GM23338 (cell line): ENCODE measurements around the gene SYT13. TPM values are rescaled to one million over a fixed set of nuclear protein-coding genes. Genes with fewer than 3 reads are reported as not detected.

ENCODE experiments used
- ATAC-seq: fragments of 200-7000 bp; cut with Tn5 transposase; 3 replicates; pipeline ENCODE4 v1.9.1; 2020
- DNase-seq: peaks from one replicate; pipeline ENCODE4 v3.0.0-alpha.2; 2015; ENCODE audit warnings: low spot score
- H2AFZ ChIP-seq: fragments of 200-600 bp; sonication (generic); 2 replicates; pipeline ENCODE4 v1.8.0; 2016; ENCODE audit warnings: antibody characterized with exemption, mild to moderate bottlenecking, moderate library complexity
- H3F3A ChIP-seq: fragments of 200-600 bp; sonication (generic); replicated peaks from 2 replicates; pipeline ENCODE4 v1.8.0; 2017; ENCODE audit warnings: antibody characterized with exemption, mixed run types, low read depth
- H3K27ac ChIP-seq: fragments of 200-600 bp; sonication (generic); 2 replicates; pipeline ENCODE4 v1.6.1; 2016; ENCODE audit warnings: low read depth
- H3K27me3 ChIP-seq: fragments of 200-600 bp; sonication (generic); 2 replicates; pipeline ENCODE4 v1.8.0; 2016; ENCODE audit warnings: mild to moderate bottlenecking, mixed run types, moderate library complexity; ENCODE audit not compliant: insufficient read depth
- H3K36me3 ChIP-seq: fragments of 200-600 bp; sonication (generic); 2 replicates; pipeline ENCODE4 v1.8.0; 2016; ENCODE audit warnings: mild to moderate bottlenecking; ENCODE audit not compliant: insufficient read depth
- H3K4me1 ChIP-seq: fragments of 200-600 bp; sonication (generic); 2 replicates; pipeline ENCODE4 v1.8.0; 2016; ENCODE audit warnings: mild to moderate bottlenecking, moderate library complexity; ENCODE audit not compliant: insufficient read depth
- H3K4me2 ChIP-seq: fragments of 200-600 bp; sonication (generic); 2 replicates; pipeline ENCODE4 v1.7.1; 2017; ENCODE audit warnings: mixed run types
- H3K4me3 ChIP-seq: fragments of 200-600 bp; sonication (generic); 2 replicates; pipeline ENCODE4 v1.6.1; 2016; ENCODE audit warnings: mixed run types
- H3K79me2 ChIP-seq: fragments of 200-600 bp; sonication (generic); replicated peaks from 2 replicates; pipeline ENCODE4 v1.8.0; 2017; ENCODE audit warnings: mild to moderate bottlenecking; ENCODE audit not compliant: insufficient read depth
- H3K9me2 ChIP-seq: fragments of 200-600 bp; sonication (generic); 2 replicates; pipeline ENCODE4 v1.8.0; 2017; ENCODE audit not compliant: insufficient read depth
- H4K20me1 ChIP-seq: fragments of 200-600 bp; sonication (generic); replicated peaks from 2 replicates; pipeline ENCODE4 v1.8.0; 2017; ENCODE audit warnings: mild to moderate bottlenecking; ENCODE audit not compliant: insufficient read depth
- H3K27ac Mint-ChIP-seq: 2 replicates; pipeline ENCODE4 v1.8.0; 2020; ENCODE audit warnings: inconsistent platforms, mild to moderate bottlenecking, moderate library complexity, mixed read lengths
- H3K27me3 Mint-ChIP-seq: 3 replicates; pipeline ENCODE4 v1.8.0; 2022; ENCODE audit warnings: low read depth, mild to moderate bottlenecking, moderate library complexity, mixed read lengths, inconsistent platforms; ENCODE audit not compliant: insufficient read depth, poor library complexity
- H3K36me3 Mint-ChIP-seq: 3 replicates; pipeline ENCODE4 v1.8.0; 2021; ENCODE audit warnings: low read depth, mild to moderate bottlenecking, inconsistent platforms, moderate library complexity, mixed read lengths
- H3K4me1 Mint-ChIP-seq: 3 replicates; pipeline ENCODE4 v1.8.0; 2020; ENCODE audit warnings: mild to moderate bottlenecking, inconsistent platforms, mixed read lengths
- H3K4me3 Mint-ChIP-seq: 3 replicates; pipeline ENCODE4 v1.8.0; 2021; ENCODE audit warnings: moderate library complexity, mild to moderate bottlenecking, inconsistent platforms, mixed read lengths
- H3K9me3 Mint-ChIP-seq: 3 replicates; pipeline ENCODE4 v1.8.0; 2020; ENCODE audit warnings: moderate library complexity, mild to moderate bottlenecking, inconsistent platforms, mixed read lengths
- CREB1 ChIP-seq: fragments of 250-450 bp; sonication (Bioruptor Pico); IDR thresholded peaks from 2 replicates; pipeline ENCODE4 v1.5.0; 2020; ENCODE audit warnings: low read depth, mild to moderate bottlenecking, moderate library complexity
- EZH2phosphoT487 ChIP-seq: fragments of 200-600 bp; sonication (generic); IDR thresholded peaks from one replicate; pipeline ENCODE4 v1.8.1; 2018; ENCODE audit warnings: antibody characterized with exemption; ENCODE audit not compliant: unreplicated experiment
- JUNB ChIP-seq: IDR thresholded peaks from one replicate; pipeline ENCODE4 v1.6.1; 2016; ENCODE audit warnings: antibody characterized with exemption; ENCODE audit not compliant: unreplicated experiment
- NANOG ChIP-seq: IDR thresholded peaks from 2 replicates; pipeline ENCODE4 v1.6.1; 2016; ENCODE audit warnings: antibody characterized with exemption, borderline replicate concordance
- POLR2AphosphoS5 ChIP-seq: IDR thresholded peaks from 2 replicates; pipeline ENCODE4 v1.6.1; 2016; ENCODE audit warnings: antibody characterized with exemption, low read depth
- STAT1 ChIP-seq: IDR thresholded peaks from one replicate; pipeline ENCODE4 v1.6.1; 2016; ENCODE audit warnings: antibody characterized with exemption; ENCODE audit not compliant: unreplicated experiment
- ZNF114 ChIP-seq: fragments of 250-450 bp; sonication (Bioruptor Pico); IDR thresholded peaks from 2 replicates; pipeline ENCODE4 v1.5.0; 2020; ENCODE audit warnings: mild to moderate bottlenecking, moderate library complexity
- ZNF331 ChIP-seq: fragments of 250-450 bp; sonication (Bioruptor Pico); IDR thresholded peaks from 2 replicates; pipeline ENCODE4 v1.5.0; 2020; ENCODE audit warnings: low read depth, mild to moderate bottlenecking, moderate library complexity
- polyA plus RNA-seq: library from polyadenylated mRNA; unstranded; fragments of >200 nt; fragmentation: Nextera tagmentation; extraction: Ambion mirVana; gene quantifications from 2 replicates; pipeline ENCODE4 v1.2.1, GENCODE V29; 2016
- total RNA-seq: library from RNA; depleted of rRNA; stranded (reverse); fragments of >200 nt; shearing (Covaris generic); gene quantifications from 2 replicates; pipeline ENCODE4 v1.2.3, GENCODE V29; 2014
- TF ChIP-seq, protein P1 (sequence below): IDR thresholded peaks from one replicate; pipeline ENCODE4 v1.6.1; 2018; ENCODE audit warnings: antibody characterized with exemption; ENCODE audit not compliant: unreplicated experiment
- TF ChIP-seq, protein P2 (sequence below): IDR thresholded peaks from 2 replicates; pipeline ENCODE4 v1.6.1; 2016; ENCODE audit warnings: antibody characterized with exemption
- TF ChIP-seq, protein P3 (sequence below), 2 experiments: fragments of 200-600 bp in 1 of 2; sonication (generic) in 1 of 2; conservative IDR thresholded peaks; 2 replicates each; pipeline versions ENCODE4 v1.5.1 to v1.6.1; 2016 to 2017; ENCODE audit warnings: antibody characterized with exemption in 2 of 2, low read depth in 2 of 2, mild to moderate bottlenecking in 2 of 2, moderate library complexity in 1 of 2
- TF ChIP-seq, protein P4 (sequence below): fragments of 250-450 bp; sonication (Bioruptor Pico); IDR thresholded peaks from 2 replicates; pipeline ENCODE4 v1.5.0; 2020; ENCODE audit warnings: mild to moderate bottlenecking, moderate library complexity

Gene SYT13
- total and polyA plus RNA-seq, 2 experiments from 2014 or later = 3.4 to 16.3 TPM

DNA sequence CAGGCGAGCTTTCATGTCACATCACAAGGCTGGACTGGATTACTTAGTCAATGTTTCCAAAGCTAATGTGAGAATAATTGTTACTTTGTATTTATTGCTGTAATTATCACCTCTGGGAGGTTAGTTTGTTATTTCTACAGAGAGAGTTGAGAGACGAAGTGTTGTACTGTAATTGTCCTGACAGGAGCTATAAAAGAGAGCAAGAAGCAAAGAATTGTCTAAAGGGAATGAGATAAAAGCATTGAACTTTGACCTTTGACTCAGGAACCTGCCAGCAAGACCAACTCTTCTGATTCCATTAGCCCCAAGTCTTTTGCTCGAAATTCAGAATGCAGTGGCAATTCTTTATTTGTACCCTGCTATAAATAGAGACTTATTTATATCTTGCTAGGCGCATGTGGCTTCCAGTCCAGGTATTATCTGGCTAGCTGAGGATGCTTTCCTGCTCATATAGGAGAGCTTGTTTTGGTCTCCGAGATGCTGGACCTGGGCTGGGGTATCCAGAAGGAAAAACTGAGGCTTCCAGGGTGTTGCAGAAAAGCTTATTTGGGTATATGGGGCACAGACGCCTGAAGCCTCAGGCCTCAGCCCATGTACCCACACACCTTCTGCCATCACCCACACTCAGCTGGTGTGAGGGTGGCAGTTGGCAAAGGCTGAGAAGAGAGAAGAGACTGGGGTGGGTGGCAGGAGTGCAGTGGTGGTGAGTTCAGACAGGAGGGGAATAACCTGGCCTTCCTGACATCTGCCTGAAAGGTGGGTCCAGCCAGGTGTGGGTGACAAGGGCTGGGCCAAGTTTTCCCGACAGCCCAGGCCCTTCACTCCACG, 40.7 kb downstream of the SYT13 start:
- Histone ChIP-seq H2AFZ (no peak overlapping the region), H3K27me3 (no peaks in the 10 kb centered on the region), H3K27ac (no peak overlapping the region), H3K36me3 (no peaks in the 10 kb centered on the region), H3K4me3 (no peak overlapping the region), H3K4me1 (no peaks in the 10 kb centered on the region), H3F3A (no peaks in the 10 kb centered on the region), H4K20me1 (peaks cover 2% of the 10 kb centered on the region; the same call in 1 of the 2 replicates), H3K79me2 (no peaks in the 10 kb centered on the region), H3K4me2 (no peak overlapping the region), H3K9me2 (no peaks in the 10 kb centered on the region)
- Mint-ChIP-seq H3K4me1 (no peaks in the 10 kb centered on the region), H3K4me3 (no peak overlapping the region), H3K27me3 (peaks cover 6% of the 10 kb centered on the region), H3K27ac (no peak overlapping the region), H3K36me3 (no peaks in the 10 kb centered on the region), H3K9me3 (no peaks in the 10 kb centered on the region; the same call in 2 of the 3 replicates)
- ATAC-seq (no peak), DNase-seq (no peak)
- TF ChIP-seq ZNF331 (CRISPR knock-in tag) (no peak), NANOG (no peak), POLR2AphosphoS5 (no peak), STAT1 (no peak), EZH2phosphoT487 (no peak), JUNB (no peak), CREB1 (no peak), ZNF114 (no peak)
- TF ChIP-seq, protein P1, sequence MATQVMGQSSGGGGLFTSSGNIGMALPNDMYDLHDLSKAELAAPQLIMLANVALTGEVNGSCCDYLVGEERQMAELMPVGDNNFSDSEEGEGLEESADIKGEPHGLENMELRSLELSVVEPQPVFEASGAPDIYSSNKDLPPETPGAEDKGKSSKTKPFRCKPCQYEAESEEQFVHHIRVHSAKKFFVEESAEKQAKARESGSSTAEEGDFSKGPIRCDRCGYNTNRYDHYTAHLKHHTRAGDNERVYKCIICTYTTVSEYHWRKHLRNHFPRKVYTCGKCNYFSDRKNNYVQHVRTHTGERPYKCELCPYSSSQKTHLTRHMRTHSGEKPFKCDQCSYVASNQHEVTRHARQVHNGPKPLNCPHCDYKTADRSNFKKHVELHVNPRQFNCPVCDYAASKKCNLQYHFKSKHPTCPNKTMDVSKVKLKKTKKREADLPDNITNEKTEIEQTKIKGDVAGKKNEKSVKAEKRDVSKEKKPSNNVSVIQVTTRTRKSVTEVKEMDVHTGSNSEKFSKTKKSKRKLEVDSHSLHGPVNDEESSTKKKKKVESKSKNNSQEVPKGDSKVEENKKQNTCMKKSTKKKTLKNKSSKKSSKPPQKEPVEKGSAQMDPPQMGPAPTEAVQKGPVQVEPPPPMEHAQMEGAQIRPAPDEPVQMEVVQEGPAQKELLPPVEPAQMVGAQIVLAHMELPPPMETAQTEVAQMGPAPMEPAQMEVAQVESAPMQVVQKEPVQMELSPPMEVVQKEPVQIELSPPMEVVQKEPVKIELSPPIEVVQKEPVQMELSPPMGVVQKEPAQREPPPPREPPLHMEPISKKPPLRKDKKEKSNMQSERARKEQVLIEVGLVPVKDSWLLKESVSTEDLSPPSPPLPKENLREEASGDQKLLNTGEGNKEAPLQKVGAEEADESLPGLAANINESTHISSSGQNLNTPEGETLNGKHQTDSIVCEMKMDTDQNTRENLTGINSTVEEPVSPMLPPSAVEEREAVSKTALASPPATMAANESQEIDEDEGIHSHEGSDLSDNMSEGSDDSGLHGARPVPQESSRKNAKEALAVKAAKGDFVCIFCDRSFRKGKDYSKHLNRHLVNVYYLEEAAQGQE = no peak
- TF ChIP-seq, protein P2, sequence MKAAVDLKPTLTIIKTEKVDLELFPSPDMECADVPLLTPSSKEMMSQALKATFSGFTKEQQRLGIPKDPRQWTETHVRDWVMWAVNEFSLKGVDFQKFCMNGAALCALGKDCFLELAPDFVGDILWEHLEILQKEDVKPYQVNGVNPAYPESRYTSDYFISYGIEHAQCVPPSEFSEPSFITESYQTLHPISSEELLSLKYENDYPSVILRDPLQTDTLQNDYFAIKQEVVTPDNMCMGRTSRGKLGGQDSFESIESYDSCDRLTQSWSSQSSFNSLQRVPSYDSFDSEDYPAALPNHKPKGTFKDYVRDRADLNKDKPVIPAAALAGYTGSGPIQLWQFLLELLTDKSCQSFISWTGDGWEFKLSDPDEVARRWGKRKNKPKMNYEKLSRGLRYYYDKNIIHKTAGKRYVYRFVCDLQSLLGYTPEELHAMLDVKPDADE = no peak
- TF ChIP-seq, protein P3, sequence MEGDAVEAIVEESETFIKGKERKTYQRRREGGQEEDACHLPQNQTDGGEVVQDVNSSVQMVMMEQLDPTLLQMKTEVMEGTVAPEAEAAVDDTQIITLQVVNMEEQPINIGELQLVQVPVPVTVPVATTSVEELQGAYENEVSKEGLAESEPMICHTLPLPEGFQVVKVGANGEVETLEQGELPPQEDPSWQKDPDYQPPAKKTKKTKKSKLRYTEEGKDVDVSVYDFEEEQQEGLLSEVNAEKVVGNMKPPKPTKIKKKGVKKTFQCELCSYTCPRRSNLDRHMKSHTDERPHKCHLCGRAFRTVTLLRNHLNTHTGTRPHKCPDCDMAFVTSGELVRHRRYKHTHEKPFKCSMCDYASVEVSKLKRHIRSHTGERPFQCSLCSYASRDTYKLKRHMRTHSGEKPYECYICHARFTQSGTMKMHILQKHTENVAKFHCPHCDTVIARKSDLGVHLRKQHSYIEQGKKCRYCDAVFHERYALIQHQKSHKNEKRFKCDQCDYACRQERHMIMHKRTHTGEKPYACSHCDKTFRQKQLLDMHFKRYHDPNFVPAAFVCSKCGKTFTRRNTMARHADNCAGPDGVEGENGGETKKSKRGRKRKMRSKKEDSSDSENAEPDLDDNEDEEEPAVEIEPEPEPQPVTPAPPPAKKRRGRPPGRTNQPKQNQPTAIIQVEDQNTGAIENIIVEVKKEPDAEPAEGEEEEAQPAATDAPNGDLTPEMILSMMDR (conservative IDR thresholded peaks at IDR 0.05; ENCODE audit: low read depth in 2 of 2) = no peak
- TF ChIP-seq, protein P4, sequence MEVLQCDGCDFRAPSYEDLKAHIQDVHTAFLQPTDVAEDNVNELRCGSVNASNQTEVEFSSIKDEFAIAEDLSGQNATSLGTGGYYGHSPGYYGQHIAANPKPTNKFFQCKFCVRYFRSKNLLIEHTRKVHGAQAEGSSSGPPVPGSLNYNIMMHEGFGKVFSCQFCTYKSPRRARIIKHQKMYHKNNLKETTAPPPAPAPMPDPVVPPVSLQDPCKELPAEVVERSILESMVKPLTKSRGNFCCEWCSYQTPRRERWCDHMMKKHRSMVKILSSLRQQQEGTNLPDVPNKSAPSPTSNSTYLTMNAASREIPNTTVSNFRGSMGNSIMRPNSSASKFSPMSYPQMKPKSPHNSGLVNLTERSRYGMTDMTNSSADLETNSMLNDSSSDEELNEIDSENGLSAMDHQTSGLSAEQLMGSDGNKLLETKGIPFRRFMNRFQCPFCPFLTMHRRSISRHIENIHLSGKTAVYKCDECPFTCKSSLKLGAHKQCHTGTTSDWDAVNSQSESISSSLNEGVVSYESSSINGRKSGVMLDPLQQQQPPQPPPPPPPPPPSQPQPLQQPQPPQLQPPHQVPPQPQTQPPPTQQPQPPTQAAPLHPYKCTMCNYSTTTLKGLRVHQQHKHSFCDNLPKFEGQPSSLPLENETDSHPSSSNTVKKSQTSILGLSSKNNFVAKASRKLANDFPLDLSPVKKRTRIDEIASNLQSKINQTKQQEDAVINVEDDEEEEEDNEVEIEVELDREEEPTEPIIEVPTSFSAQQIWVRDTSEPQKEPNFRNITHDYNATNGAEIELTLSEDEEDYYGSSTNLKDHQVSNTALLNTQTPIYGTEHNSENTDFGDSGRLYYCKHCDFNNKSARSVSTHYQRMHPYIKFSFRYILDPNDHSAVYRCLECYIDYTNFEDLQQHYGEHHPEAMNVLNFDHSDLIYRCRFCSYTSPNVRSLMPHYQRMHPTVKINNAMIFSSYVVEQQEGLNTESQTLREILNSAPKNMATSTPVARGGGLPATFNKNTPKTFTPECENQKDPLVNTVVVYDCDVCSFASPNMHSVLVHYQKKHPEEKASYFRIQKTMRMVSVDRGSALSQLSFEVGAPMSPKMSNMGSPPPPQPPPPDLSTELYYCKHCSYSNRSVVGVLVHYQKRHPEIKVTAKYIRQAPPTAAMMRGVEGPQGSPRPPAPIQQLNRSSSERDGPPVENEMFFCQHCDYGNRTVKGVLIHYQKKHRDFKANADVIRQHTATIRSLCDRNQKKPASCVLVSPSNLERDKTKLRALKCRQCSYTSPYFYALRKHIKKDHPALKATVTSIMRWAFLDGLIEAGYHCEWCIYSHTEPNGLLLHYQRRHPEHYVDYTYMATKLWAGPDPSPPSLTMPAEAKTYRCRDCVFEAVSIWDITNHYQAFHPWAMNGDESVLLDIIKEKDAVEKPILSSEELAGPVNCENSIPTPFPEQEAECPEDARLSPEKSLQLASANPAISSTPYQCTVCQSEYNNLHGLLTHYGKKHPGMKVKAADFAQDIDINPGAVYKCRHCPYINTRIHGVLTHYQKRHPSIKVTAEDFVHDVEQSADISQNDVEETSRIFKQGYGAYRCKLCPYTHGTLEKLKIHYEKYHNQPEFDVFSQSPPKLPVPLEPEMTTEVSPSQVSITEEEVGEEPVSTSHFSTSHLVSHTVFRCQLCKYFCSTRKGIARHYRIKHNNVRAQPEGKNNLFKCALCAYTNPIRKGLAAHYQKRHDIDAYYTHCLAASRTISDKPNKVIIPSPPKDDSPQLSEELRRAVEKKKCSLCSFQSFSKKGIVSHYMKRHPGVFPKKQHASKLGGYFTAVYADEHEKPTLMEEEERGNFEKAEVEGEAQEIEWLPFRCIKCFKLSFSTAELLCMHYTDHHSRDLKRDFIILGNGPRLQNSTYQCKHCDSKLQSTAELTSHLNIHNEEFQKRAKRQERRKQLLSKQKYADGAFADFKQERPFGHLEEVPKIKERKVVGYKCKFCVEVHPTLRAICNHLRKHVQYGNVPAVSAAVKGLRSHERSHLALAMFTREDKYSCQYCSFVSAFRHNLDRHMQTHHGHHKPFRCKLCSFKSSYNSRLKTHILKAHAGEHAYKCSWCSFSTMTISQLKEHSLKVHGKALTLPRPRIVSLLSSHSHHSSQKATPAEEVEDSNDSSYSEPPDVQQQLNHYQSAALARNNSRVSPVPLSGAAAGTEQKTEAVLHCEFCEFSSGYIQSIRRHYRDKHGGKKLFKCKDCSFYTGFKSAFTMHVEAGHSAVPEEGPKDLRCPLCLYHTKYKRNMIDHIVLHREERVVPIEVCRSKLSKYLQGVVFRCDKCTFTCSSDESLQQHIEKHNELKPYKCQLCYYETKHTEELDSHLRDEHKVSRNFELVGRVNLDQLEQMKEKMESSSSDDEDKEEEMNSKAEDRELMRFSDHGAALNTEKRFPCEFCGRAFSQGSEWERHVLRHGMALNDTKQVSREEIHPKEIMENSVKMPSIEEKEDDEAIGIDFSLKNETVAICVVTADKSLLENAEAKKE (CRISPR knock-in tag) = no peak
